Liver (tissue), 3 donors: Measurements from ENCODE around the gene SYNGR4.

Source experiments
- FOXA2 ChIP-seq: IDR thresholded peaks from 2 replicates; pipeline ENCODE4 v1.6.1; 2016; ENCODE audit warnings: antibody characterized with exemption
- HNF4A ChIP-seq, 2 donors: conservative IDR thresholded peaks; 2 replicates each; pipeline ENCODE4 v1.6.1; 2016; ENCODE audit warnings: antibody characterized with exemption in 2 of 2, mild to moderate bottlenecking in 2 of 2
- TF ChIP-seq, protein P1 (sequence below): fragments of 150-350 bp; IDR thresholded peaks from 2 replicates; pipeline ENCODE4 v1.5.1; 2017; ENCODE audit warnings: improper control_type of control experiment, low read depth, low read length; ENCODE audit not compliant: missing input control
- TF ChIP-seq, protein P2 (sequence below): IDR thresholded peaks from 2 replicates; pipeline ENCODE4 v1.6.1; 2016; ENCODE audit warnings: antibody characterized with exemption, mild to moderate bottlenecking
- TF ChIP-seq, protein P3 (sequence below): IDR thresholded peaks from 2 replicates; pipeline ENCODE4 v1.6.1; 2016; ENCODE audit warnings: antibody characterized with exemption
- TF ChIP-seq, protein P4 (sequence below): IDR thresholded peaks from 2 replicates; pipeline ENCODE4 v1.6.1; 2016; ENCODE audit warnings: antibody characterized with exemption
- donor health status: healthy.
- donor health status: healthy.

DNA sequence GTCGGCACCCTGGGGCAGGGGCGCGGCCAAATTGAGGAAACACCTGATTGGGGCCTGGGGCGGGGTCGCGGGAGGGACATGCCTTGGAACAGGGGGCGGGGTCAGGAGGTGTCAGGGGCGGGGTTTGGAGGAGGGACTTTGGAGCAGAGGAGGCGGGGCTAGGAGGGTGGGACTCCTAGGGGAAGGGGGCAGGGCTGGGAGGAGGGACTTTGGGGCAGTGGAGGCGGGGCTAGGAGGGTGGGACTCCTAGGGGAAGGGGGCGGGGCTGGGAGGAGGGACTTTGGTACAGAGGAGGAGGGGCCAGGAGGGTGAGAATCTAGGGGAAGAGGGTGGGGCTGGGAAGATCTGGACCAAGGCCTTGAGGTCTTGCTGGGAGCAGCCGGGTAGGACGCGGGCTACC is 51.2 kb downstream of the SYNGR4 start:
- TF ChIP-seq, protein P1, sequence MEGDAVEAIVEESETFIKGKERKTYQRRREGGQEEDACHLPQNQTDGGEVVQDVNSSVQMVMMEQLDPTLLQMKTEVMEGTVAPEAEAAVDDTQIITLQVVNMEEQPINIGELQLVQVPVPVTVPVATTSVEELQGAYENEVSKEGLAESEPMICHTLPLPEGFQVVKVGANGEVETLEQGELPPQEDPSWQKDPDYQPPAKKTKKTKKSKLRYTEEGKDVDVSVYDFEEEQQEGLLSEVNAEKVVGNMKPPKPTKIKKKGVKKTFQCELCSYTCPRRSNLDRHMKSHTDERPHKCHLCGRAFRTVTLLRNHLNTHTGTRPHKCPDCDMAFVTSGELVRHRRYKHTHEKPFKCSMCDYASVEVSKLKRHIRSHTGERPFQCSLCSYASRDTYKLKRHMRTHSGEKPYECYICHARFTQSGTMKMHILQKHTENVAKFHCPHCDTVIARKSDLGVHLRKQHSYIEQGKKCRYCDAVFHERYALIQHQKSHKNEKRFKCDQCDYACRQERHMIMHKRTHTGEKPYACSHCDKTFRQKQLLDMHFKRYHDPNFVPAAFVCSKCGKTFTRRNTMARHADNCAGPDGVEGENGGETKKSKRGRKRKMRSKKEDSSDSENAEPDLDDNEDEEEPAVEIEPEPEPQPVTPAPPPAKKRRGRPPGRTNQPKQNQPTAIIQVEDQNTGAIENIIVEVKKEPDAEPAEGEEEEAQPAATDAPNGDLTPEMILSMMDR: no peak
- TF ChIP-seq FOXA2 (no peak), HNF4A (conservative IDR thresholded peaks at IDR 0.05) (no peak)
- TF ChIP-seq, protein P2, sequence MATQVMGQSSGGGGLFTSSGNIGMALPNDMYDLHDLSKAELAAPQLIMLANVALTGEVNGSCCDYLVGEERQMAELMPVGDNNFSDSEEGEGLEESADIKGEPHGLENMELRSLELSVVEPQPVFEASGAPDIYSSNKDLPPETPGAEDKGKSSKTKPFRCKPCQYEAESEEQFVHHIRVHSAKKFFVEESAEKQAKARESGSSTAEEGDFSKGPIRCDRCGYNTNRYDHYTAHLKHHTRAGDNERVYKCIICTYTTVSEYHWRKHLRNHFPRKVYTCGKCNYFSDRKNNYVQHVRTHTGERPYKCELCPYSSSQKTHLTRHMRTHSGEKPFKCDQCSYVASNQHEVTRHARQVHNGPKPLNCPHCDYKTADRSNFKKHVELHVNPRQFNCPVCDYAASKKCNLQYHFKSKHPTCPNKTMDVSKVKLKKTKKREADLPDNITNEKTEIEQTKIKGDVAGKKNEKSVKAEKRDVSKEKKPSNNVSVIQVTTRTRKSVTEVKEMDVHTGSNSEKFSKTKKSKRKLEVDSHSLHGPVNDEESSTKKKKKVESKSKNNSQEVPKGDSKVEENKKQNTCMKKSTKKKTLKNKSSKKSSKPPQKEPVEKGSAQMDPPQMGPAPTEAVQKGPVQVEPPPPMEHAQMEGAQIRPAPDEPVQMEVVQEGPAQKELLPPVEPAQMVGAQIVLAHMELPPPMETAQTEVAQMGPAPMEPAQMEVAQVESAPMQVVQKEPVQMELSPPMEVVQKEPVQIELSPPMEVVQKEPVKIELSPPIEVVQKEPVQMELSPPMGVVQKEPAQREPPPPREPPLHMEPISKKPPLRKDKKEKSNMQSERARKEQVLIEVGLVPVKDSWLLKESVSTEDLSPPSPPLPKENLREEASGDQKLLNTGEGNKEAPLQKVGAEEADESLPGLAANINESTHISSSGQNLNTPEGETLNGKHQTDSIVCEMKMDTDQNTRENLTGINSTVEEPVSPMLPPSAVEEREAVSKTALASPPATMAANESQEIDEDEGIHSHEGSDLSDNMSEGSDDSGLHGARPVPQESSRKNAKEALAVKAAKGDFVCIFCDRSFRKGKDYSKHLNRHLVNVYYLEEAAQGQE: no peak
- TF ChIP-seq, protein P3, sequence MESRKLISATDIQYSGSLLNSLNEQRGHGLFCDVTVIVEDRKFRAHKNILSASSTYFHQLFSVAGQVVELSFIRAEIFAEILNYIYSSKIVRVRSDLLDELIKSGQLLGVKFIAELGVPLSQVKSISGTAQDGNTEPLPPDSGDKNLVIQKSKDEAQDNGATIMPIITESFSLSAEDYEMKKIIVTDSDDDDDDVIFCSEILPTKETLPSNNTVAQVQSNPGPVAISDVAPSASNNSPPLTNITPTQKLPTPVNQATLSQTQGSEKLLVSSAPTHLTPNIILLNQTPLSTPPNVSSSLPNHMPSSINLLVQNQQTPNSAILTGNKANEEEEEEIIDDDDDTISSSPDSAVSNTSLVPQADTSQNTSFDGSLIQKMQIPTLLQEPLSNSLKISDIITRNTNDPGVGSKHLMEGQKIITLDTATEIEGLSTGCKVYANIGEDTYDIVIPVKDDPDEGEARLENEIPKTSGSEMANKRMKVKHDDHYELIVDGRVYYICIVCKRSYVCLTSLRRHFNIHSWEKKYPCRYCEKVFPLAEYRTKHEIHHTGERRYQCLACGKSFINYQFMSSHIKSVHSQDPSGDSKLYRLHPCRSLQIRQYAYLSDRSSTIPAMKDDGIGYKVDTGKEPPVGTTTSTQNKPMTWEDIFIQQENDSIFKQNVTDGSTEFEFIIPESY: no peak
- TF ChIP-seq, protein P4, sequence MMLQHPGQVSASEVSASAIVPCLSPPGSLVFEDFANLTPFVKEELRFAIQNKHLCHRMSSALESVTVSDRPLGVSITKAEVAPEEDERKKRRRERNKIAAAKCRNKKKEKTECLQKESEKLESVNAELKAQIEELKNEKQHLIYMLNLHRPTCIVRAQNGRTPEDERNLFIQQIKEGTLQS: no peak
